ENCODE results near the gene RHOT1. TPM values are rescaled to one million over a fixed set of nuclear protein-coding genes. Genes with fewer than 3 reads are reported as not detected.

Gene RHOT1
- total RNA-seq, 3 donors from 2014 or later (not counting 1 experiment from before 2014, with no cell fraction given), result 25.1 to 32.7 (median 28.3) TPM

GRCh38 chr17:32120141-32120540 is 22.2 kb upstream of the RHOT1 start:
- TF ChIP-seq, protein P1, sequence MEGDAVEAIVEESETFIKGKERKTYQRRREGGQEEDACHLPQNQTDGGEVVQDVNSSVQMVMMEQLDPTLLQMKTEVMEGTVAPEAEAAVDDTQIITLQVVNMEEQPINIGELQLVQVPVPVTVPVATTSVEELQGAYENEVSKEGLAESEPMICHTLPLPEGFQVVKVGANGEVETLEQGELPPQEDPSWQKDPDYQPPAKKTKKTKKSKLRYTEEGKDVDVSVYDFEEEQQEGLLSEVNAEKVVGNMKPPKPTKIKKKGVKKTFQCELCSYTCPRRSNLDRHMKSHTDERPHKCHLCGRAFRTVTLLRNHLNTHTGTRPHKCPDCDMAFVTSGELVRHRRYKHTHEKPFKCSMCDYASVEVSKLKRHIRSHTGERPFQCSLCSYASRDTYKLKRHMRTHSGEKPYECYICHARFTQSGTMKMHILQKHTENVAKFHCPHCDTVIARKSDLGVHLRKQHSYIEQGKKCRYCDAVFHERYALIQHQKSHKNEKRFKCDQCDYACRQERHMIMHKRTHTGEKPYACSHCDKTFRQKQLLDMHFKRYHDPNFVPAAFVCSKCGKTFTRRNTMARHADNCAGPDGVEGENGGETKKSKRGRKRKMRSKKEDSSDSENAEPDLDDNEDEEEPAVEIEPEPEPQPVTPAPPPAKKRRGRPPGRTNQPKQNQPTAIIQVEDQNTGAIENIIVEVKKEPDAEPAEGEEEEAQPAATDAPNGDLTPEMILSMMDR (IDR thresholded peaks at IDR 0.05), result no peak
- DNase-seq, result no peak
- Histone ChIP-seq H3K9me3 (ENCODE audit: control insufficient read depth, insufficient read depth, low read length) (no peaks in the 10 kb centered on the region), H3K27me3 (ENCODE audit: control insufficient read depth, insufficient read depth, low read length) (no peaks in the 10 kb centered on the region), H3K27ac (ENCODE audit: low read length) (no peak overlapping the region), H3K36me3 (ENCODE audit: control insufficient read depth, insufficient read depth, low read length) (no peaks in the 10 kb centered on the region), H3K4me3 (ENCODE audit: low read length) (no peak overlapping the region), H3K4me1 (ENCODE audit: control insufficient read depth, insufficient read depth, low read length) (no peaks in the 10 kb centered on the region)
- no peak overlapping the region for H3K4me3 Mint-ChIP-seq
- H3K4me1 Mint-ChIP-seq, result no peaks in the 10 kb centered on the region
- no peaks in the 10 kb centered on the region for H3K9me3 Mint-ChIP-seq
- no peak overlapping the region for H3K27ac Mint-ChIP-seq
- H3K36me3 Mint-ChIP-seq, result no peaks in the 10 kb centered on the region
- 89% methylated on average over 4 of the region's 4 CpGs for WGBS (ENCODE audit: insufficient coverage)
- ATAC-seq, result no peak
- H3K27me3 Mint-ChIP-seq (ENCODE audit: low read depth in 2 of 2), result peaks cover 0 to 3% of the 10 kb centered on the region in 2 donors
- intact Hi-C loops (cut with micrococcal nuclease), result no loop called here

DNA sequence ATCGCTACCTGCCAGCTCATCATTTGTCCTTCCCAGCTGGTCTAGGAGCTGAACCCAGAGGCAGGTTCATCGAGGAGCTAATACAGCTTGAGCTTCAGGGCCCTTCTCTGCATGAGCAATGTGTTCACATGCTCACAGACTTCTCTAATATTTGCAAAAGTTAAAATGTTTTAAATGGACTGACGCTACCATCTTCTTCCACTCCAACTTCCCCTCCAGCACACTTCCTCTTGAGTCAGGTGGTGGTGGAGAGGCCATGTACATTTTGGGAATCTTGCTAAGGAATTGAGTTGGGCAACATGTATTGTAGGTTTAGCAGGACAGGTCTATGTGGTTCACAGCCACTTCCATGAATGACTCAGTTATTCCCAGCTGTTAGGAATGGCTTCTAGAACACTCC is 21.6 kb upstream of the RHOT1 start:
- H3K9me3 ChIP-seq (ENCODE audit: control insufficient read depth, insufficient read depth, low read length), result no peaks in the 10 kb centered on the region
- Mint-ChIP-seq H3K27ac (no peak overlapping the region), H3K9me3 (no peaks in the 10 kb centered on the region), H3K36me3 (no peaks in the 10 kb centered on the region), H3K27me3 (ENCODE audit: low read depth in 2 of 2) (peaks cover 0 to 3% of the 10 kb centered on the region in 2 donors), H3K4me3 (no peak overlapping the region), H3K4me1 (no peaks in the 10 kb centered on the region)
- no peak overlapping the region for H3K4me3 ChIP-seq (ENCODE audit: low read length)
- no peaks in the 10 kb centered on the region for H3K36me3 ChIP-seq (ENCODE audit: control insufficient read depth, insufficient read depth, low read length)
- 92% methylated on average over 2 of the region's 3 CpGs for WGBS (ENCODE audit: insufficient coverage)
- DNase-seq, result no peak
- no peak for ATAC-seq
- no peaks in the 10 kb centered on the region for H3K27me3 ChIP-seq (ENCODE audit: control insufficient read depth, insufficient read depth, low read length)
- H3K27ac ChIP-seq (ENCODE audit: low read length), result no peak overlapping the region
- intact Hi-C loops (cut with micrococcal nuclease), result no loop called here
- TF ChIP-seq, protein P1 (IDR thresholded peaks at IDR 0.05), result no peak
- no peaks in the 10 kb centered on the region for H3K4me1 ChIP-seq (ENCODE audit: control insufficient read depth, insufficient read depth, low read length)

DNA sequence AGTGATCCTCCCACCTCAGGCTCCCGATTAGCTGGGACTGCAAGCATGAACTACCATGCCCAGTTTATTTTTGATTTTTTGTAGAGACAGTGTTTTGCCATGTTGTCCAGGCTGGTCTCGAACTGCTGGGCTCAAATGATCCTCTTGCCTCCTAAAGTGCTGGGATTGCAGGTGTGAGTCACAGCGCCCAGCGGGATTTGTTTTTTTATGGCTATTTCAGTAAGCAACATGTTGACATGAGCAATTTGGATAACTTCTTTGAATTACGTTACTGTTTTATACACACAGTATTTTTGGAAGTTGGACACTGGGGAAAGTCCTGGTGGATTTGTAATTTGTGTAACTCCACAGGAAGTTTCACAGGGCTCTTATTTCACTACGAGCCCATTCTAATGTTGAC is 18.5 kb upstream of the RHOT1 start:
- WGBS (ENCODE audit: insufficient coverage), result 95% methylated on average over 6 of the region's 6 CpGs
- TF ChIP-seq, protein P1 (IDR thresholded peaks at IDR 0.05), result no peak
- DNase-seq (no peak), ATAC-seq (no peak)
- Mint-ChIP-seq H3K27ac (no peak overlapping the region), H3K4me1 (peaks cover 8 to 21% of the 10 kb centered on the region in 2 donors), H3K4me3 (no peak overlapping the region), H3K27me3 (ENCODE audit: low read depth in 2 of 2) (peaks cover 0 to 3% of the 10 kb centered on the region in 2 donors), H3K36me3 (no peaks in the 10 kb centered on the region), H3K9me3 (no peaks in the 10 kb centered on the region)
- H3K27me3 ChIP-seq (ENCODE audit: control insufficient read depth, insufficient read depth, low read length), result no peaks in the 10 kb centered on the region
- H3K27ac ChIP-seq (ENCODE audit: low read length), result no peak overlapping the region
- no peak overlapping the region for H3K4me3 ChIP-seq (ENCODE audit: low read length)
- no peaks in the 10 kb centered on the region for H3K9me3 ChIP-seq (ENCODE audit: control insufficient read depth, insufficient read depth, low read length)
- no peaks in the 10 kb centered on the region for H3K36me3 ChIP-seq (ENCODE audit: control insufficient read depth, insufficient read depth, low read length)
- peaks cover 16% of the 10 kb centered on the region for H3K4me1 ChIP-seq (ENCODE audit: control insufficient read depth, insufficient read depth, low read length)
- intact Hi-C loops (cut with micrococcal nuclease), result no loop called here
